HEK293 (cell line): Measurements from ENCODE around the gene SNAPIN.

Experiments used
- CTCF ChIA-PET: fragments of 350-600 bp; formaldehyde crosslinking; extraction: SDS; loops from one replicate; lab custom pipeline; 2021; ENCODE audit warnings: antibody characterized with exemption; lab: Yijun Ruan, JAX
- POLR2A ChIA-PET: fragments of 300-600 bp; formaldehyde crosslinking; extraction: SDS; loops from one replicate; lab custom pipeline; 2020; ENCODE audit warnings: antibody characterized with exemption, inconsistent platforms; lab: Yijun Ruan, JAX
- H3K27ac ChIP-seq: fragments of 200-500 bp; sonication (Bioruptor generic); 2 replicates; pipeline ENCODE4 v1.5.1; 2014; ENCODE audit warnings: low read depth, low read length, control low read depth, inconsistent platforms; ENCODE audit errors: extremely low read depth
- H3K36me3 ChIP-seq, 2 experiments: fragments of 200-500 bp in 1 of 2; sonication (Bioruptor generic) in 1 of 2; 1 replicate in 1 of 2; 2 replicates in 1 of 2; pipeline ENCODE4 v1.5.1; 2014 to 2017; ENCODE audit warnings: inconsistent platforms in 2 of 2, low read length in 2 of 2; ENCODE audit not compliant: control insufficient read depth in 2 of 2, insufficient read depth in 1 of 2
- H3K4me1 ChIP-seq: fragments of 200-500 bp; sonication (Bioruptor generic); 2 replicates; pipeline ENCODE4 v1.5.1; 2014; ENCODE audit warnings: mild to moderate bottlenecking, low read length, inconsistent platforms; ENCODE audit not compliant: control insufficient read depth, insufficient read depth
- H3K4me3 ChIP-seq: 2 replicates; pipeline ENCODE4 v1.5.1; 2011; ENCODE audit warnings: low read depth, mild to moderate bottlenecking, control low read depth, low read length, moderate library complexity
- H3K9me3 ChIP-seq: fragments of 200-500 bp; sonication (Bioruptor generic); 2 replicates; pipeline ENCODE4 v1.5.1; 2014; ENCODE audit warnings: low read depth, low read length, inconsistent platforms; ENCODE audit not compliant: control insufficient read depth, insufficient read depth
- BCL6B ChIP-seq: fragments of 450-650 bp; formaldehyde crosslinking; IDR thresholded peaks from 2 replicates; pipeline ENCODE4 v1.5.1; 2017; ENCODE audit warnings: missing biosample characterization, missing genetic modification characterization
- FEZF1 ChIP-seq: fragments of 450-650 bp; formaldehyde crosslinking; IDR thresholded peaks from 2 replicates; pipeline ENCODE4 v1.5.1; 2016; ENCODE audit warnings: missing biosample characterization, missing genetic modification characterization
- GLI2 ChIP-seq: fragments of 450-650 bp; formaldehyde crosslinking; IDR thresholded peaks from 2 replicates; pipeline ENCODE4; 2017; ENCODE audit warnings: missing biosample characterization, missing genetic modification characterization, low read depth, borderline replicate concordance
- GLIS1 ChIP-seq: fragments of 450-650 bp; formaldehyde crosslinking; IDR thresholded peaks from 2 replicates; pipeline ENCODE4 v1.5.1; 2016; ENCODE audit warnings: missing biosample characterization, missing genetic modification characterization
- KLF10 ChIP-seq: fragments of 450-650 bp; IDR thresholded peaks from 2 replicates; pipeline ENCODE4 v1.5.1; 2018; ENCODE audit warnings: missing biosample characterization, mild to moderate bottlenecking, missing genetic modification characterization
- KLF17 ChIP-seq: fragments of 450-650 bp; formaldehyde crosslinking; IDR thresholded peaks from 2 replicates; pipeline ENCODE4 v1.5.1; 2016; ENCODE audit warnings: missing biosample characterization, missing genetic modification characterization
- KLF9 ChIP-seq: fragments of 450-650 bp; formaldehyde crosslinking; IDR thresholded peaks from 2 replicates; pipeline ENCODE4 v1.5.1; 2016; ENCODE audit warnings: missing biosample characterization, missing genetic modification characterization, low read depth
- PATZ1 ChIP-seq: fragments of 450-650 bp; formaldehyde crosslinking; IDR thresholded peaks from 2 replicates; pipeline ENCODE4 v1.5.1; 2016; ENCODE audit warnings: missing biosample characterization, missing genetic modification characterization
- RBAK ChIP-seq: fragments of 450-650 bp; formaldehyde crosslinking; IDR thresholded peaks from 2 replicates; pipeline ENCODE4 v1.5.1; 2016; ENCODE audit warnings: missing biosample characterization, missing genetic modification characterization
- SCRT1 ChIP-seq: fragments of 450-650 bp; formaldehyde crosslinking; IDR thresholded peaks from 2 replicates; pipeline ENCODE4 v1.5.1; 2016; ENCODE audit warnings: missing biosample characterization, missing genetic modification characterization, borderline replicate concordance
- SCRT2 ChIP-seq: fragments of 450-650 bp; formaldehyde crosslinking; IDR thresholded peaks from 2 replicates; pipeline ENCODE4 v1.5.1; 2016; ENCODE audit warnings: missing biosample characterization, missing genetic modification characterization
- ZBTB7A ChIP-seq: fragments of 450-650 bp; formaldehyde crosslinking; IDR thresholded peaks from 2 replicates; pipeline ENCODE4 v1.5.1; 2016; ENCODE audit warnings: low read depth, missing biosample characterization, missing genetic modification characterization
- ZNF121 ChIP-seq: fragments of 450-650 bp; formaldehyde crosslinking; IDR thresholded peaks from 2 replicates; pipeline ENCODE4 v1.5.1; 2016; ENCODE audit warnings: missing biosample characterization, missing genetic modification characterization
- ZNF132 ChIP-seq: fragments of 450-650 bp; formaldehyde crosslinking; IDR thresholded peaks from 2 replicates; pipeline ENCODE4 v1.5.1; 2017; ENCODE audit warnings: missing biosample characterization, missing genetic modification characterization, borderline replicate concordance
- ZNF138 ChIP-seq: fragments of 450-650 bp; formaldehyde crosslinking; IDR thresholded peaks from 2 replicates; pipeline ENCODE4 v1.5.1; 2016; ENCODE audit warnings: missing biosample characterization, missing genetic modification characterization, borderline replicate concordance
- ZNF155 ChIP-seq: fragments of 450-650 bp; formaldehyde crosslinking; IDR thresholded peaks from 2 replicates; pipeline ENCODE4 v1.5.1; 2016; ENCODE audit warnings: missing biosample characterization, missing genetic modification characterization
- ZNF16 ChIP-seq: fragments of 450-650 bp; formaldehyde crosslinking; IDR thresholded peaks from 2 replicates; pipeline ENCODE4 v1.5.1; 2016; ENCODE audit warnings: low read depth, missing biosample characterization, missing genetic modification characterization
- ZNF169 ChIP-seq: fragments of 450-650 bp; formaldehyde crosslinking; IDR thresholded peaks from 2 replicates; pipeline ENCODE4 v1.5.1; 2016; ENCODE audit warnings: missing biosample characterization, missing genetic modification characterization
- ZNF214 ChIP-seq: fragments of 450-650 bp; formaldehyde crosslinking; IDR thresholded peaks from 2 replicates; pipeline ENCODE4 v1.5.1; 2017; ENCODE audit warnings: missing biosample characterization, mild to moderate bottlenecking, missing genetic modification characterization, borderline replicate concordance
- ZNF23 ChIP-seq: fragments of 450-650 bp; formaldehyde crosslinking; IDR thresholded peaks from 2 replicates; pipeline ENCODE4 v1.5.1; 2016; ENCODE audit warnings: missing biosample characterization, missing genetic modification characterization, borderline replicate concordance
- ZNF274 ChIP-seq, 2 experiments: fragments of 200-500 bp in 1 of 2; fragments of 450-650 bp in 1 of 2; sonication (Bioruptor generic) in 1 of 2; formaldehyde crosslinking in 1 of 2; IDR thresholded peaks; 2 replicates each; pipeline versions ENCODE4 v1.5.1 to v1.6.1; 2014 to 2016; ENCODE audit warnings: borderline replicate concordance in 1 of 2, inconsistent platforms in 1 of 2, low read length in 1 of 2, missing biosample characterization in 1 of 2, missing genetic modification characterization in 1 of 2
- ZNF311 ChIP-seq: fragments of 450-650 bp; formaldehyde crosslinking; IDR thresholded peaks from 2 replicates; pipeline ENCODE4 v1.5.1; 2017; ENCODE audit warnings: missing biosample characterization, missing genetic modification characterization, borderline replicate concordance
- ZNF341 ChIP-seq: fragments of 450-650 bp; formaldehyde crosslinking; IDR thresholded peaks from 2 replicates; pipeline ENCODE4; 2016; ENCODE audit warnings: low read depth, missing biosample characterization, missing genetic modification characterization
- ZNF510 ChIP-seq: fragments of 450-650 bp; formaldehyde crosslinking; IDR thresholded peaks from 2 replicates; pipeline ENCODE4 v1.5.1; 2018; ENCODE audit warnings: mild to moderate bottlenecking, missing genetic modification characterization, missing biosample characterization; ENCODE audit not compliant: insufficient replicate concordance
- ZNF549 ChIP-seq: fragments of 450-650 bp; IDR thresholded peaks from 2 replicates; pipeline ENCODE4 v1.5.1; 2018; ENCODE audit warnings: missing biosample characterization, missing genetic modification characterization, mild to moderate bottlenecking, inconsistent platforms, moderate library complexity
- ZNF624 ChIP-seq: fragments of 450-650 bp; formaldehyde crosslinking; IDR thresholded peaks from 2 replicates; pipeline ENCODE4 v1.5.1; 2017; ENCODE audit warnings: missing biosample characterization, missing genetic modification characterization
- ZNF707 ChIP-seq: fragments of 450-650 bp; formaldehyde crosslinking; IDR thresholded peaks from 2 replicates; pipeline ENCODE4 v1.5.1; 2016; ENCODE audit warnings: missing biosample characterization, missing genetic modification characterization
- ZNF747 ChIP-seq: fragments of 450-650 bp; formaldehyde crosslinking; IDR thresholded peaks from 2 replicates; pipeline ENCODE4 v1.5.1; 2016; ENCODE audit warnings: missing biosample characterization, missing genetic modification characterization
- ZNF843 ChIP-seq: fragments of 450-650 bp; formaldehyde crosslinking; IDR thresholded peaks from 2 replicates; pipeline ENCODE4 v1.5.1; 2016; ENCODE audit warnings: missing biosample characterization, missing genetic modification characterization
- ZSCAN16 ChIP-seq: fragments of 450-650 bp; formaldehyde crosslinking; IDR thresholded peaks from 2 replicates; pipeline ENCODE4 v1.5.1; 2016; ENCODE audit warnings: missing biosample characterization, missing genetic modification characterization
- ZSCAN23 ChIP-seq: fragments of 450-650 bp; formaldehyde crosslinking; IDR thresholded peaks from 2 replicates; pipeline ENCODE4 v1.5.1; 2016; ENCODE audit warnings: missing biosample characterization, missing genetic modification characterization
- ZSCAN4 ChIP-seq: fragments of 450-650 bp; formaldehyde crosslinking; IDR thresholded peaks from 2 replicates; pipeline ENCODE4 v1.5.1; 2017; ENCODE audit warnings: missing biosample characterization, missing genetic modification characterization

Gene SNAPIN

GRCh38 chr1:153682730-153683129 is 24.2 kb downstream of the SNAPIN start:
- Histone ChIP-seq H3K27ac (no peak overlapping the region), H3K4me1 (no peaks in the 10 kb centered on the region; the same call in 1 of the 2 replicates), H3K9me3 (no peaks in the 10 kb centered on the region), H3K4me3 (no peak overlapping the region), H3K36me3 (no peaks in the 10 kb centered on the region)
- POLR2A ChIA-PET, result no interaction called here
- CTCF ChIA-PET, result no interaction called here
- no peak for TF ChIP-seq BCL6B (tag by site-specific recombination)
- no peak for TF ChIP-seq ZNF274 (IDR thresholded peaks at IDR 0.05; ENCODE audit: low read length)
- TF ChIP-seq ZNF274 (tag by site-specific recombination; IDR thresholded peaks at IDR 0.05; ENCODE audit: borderline replicate concordance), result no peak
- TF ChIP-seq ZSCAN23 (tag by site-specific recombination), result no peak
- no peak for TF ChIP-seq ZNF138 (tag by site-specific recombination)
- TF ChIP-seq ZNF510, result no peak
- TF ChIP-seq KLF10, result no peak
- TF ChIP-seq ZNF155, result no peak
- TF ChIP-seq ZNF747, result no peak
- no peak for TF ChIP-seq ZNF624 (tag by site-specific recombination)
- TF ChIP-seq ZSCAN4 (tag by site-specific recombination), result no peak
- no peak for TF ChIP-seq ZBTB7A (tag by site-specific recombination)
- no peak for TF ChIP-seq ZNF341 (tag by site-specific recombination)

- no peak overlapping the region for H3K4me3 ChIP-seq
- H3K4me1 ChIP-seq, result no peaks in the 10 kb centered on the region; the same call in 1 of the 2 replicates
- no peaks in the 10 kb centered on the region for H3K36me3 ChIP-seq
- POLR2A ChIA-PET, result interaction anchor here (0.7 to 1.0 kb wide), 2 partner anchors 13 to 52 kb away, joined by 3 read pairs; partner anchors contain the start of gene ILF2
- H3K9me3 ChIP-seq, result no peaks in the 10 kb centered on the region
- CTCF ChIA-PET, result interaction anchor here (0.6 to 0.7 kb wide), 2 partner anchors 12 to 260 kb away, joined by 3 read pairs; no protein-coding TSS in a partner anchor
- no peak overlapping the region for H3K27ac ChIP-seq
- no peak; the same call in 1 of the 2 replicates for TF ChIP-seq KLF9 (tag by site-specific recombination)
- no peak for TF ChIP-seq ZNF214
- no peak for TF ChIP-seq GLI2 (tag by site-specific recombination)
- no peak for TF ChIP-seq ZNF549 (tag by site-specific recombination)
- no peak for TF ChIP-seq GLIS1
- no peak for TF ChIP-seq ZNF132 (tag by site-specific recombination)
- no peak for TF ChIP-seq ZNF16 (tag by site-specific recombination)
- no peak for TF ChIP-seq ZNF121 (tag by site-specific recombination)
- TF ChIP-seq ZNF707 (tag by site-specific recombination), result no peak
- TF ChIP-seq RBAK (tag by site-specific recombination), result no peak
- TF ChIP-seq ZSCAN16 (tag by site-specific recombination), result no peak
- no peak for TF ChIP-seq SCRT2
- TF ChIP-seq SCRT1 (tag by site-specific recombination), result no peak
- TF ChIP-seq ZNF169 (tag by site-specific recombination), result no peak
- no peak for TF ChIP-seq ZNF843
- no peak for TF ChIP-seq ZNF311 (tag by site-specific recombination)
- TF ChIP-seq ZNF341 (tag by site-specific recombination), result peak; percentile 89
- no peak; the same call in 1 of the 2 replicates for TF ChIP-seq PATZ1 (tag by site-specific recombination)
- TF ChIP-seq KLF17, result peak; percentile 44; the same call in 1 of the 2 replicates
- no peak for TF ChIP-seq FEZF1
- TF ChIP-seq ZNF23 (tag by site-specific recombination), result no peak
Measured at GRCh38 chr1:153683854-153684253, 25.4 kb downstream of the SNAPIN start.
